Gastrocnemius medialis (tissue), 4 donors: Measurements from ENCODE around the gene BRWD1. TPM values are rescaled to one million over a fixed set of nuclear protein-coding genes. Genes with fewer than 3 reads are reported as not detected.

Experiments
- ATAC-seq, 2 donors: fragments of 150-250 bp; one replicate each; pipeline ENCODE4 v1.9.1; 2016
- DNase-seq, 2 donors: peaks; one replicate each; pipeline ENCODE4 v3.0.0-alpha.2; 2019
- H3K27ac ChIP-seq, 4 donors: fragments of 200-600 bp; sonication (generic); 1 replicate in 1 of 4; 2 replicates in 3 of 4; pipeline ENCODE4 v1.5.1; 2016 to 2018; ENCODE audit warnings: mild to moderate bottlenecking in 2 of 4, moderate library complexity in 1 of 4
- H3K27me3 ChIP-seq, 3 donors: fragments of 200-600 bp; sonication (generic) in 2 of 3; 1 replicate in 1 of 3; 2 replicates in 2 of 3; pipeline versions ENCODE4 v1.5.1 to v1.6.0; 2016 to 2019; ENCODE audit warnings: mild to moderate bottlenecking in 1 of 3, moderate library complexity in 1 of 3
- H3K36me3 ChIP-seq, 2 donors: fragments of 200-600 bp; sonication (generic) in 1 of 2; one replicate each; pipeline ENCODE4 v1.5.1; 2017 to 2018
- H3K4me1 ChIP-seq, 2 donors: fragments of 200-600 bp; sonication (generic) in 1 of 2; one replicate each; pipeline ENCODE4 v1.5.1; 2016 to 2017; ENCODE audit warnings: mild to moderate bottlenecking in 2 of 2
- H3K4me3 ChIP-seq, 4 donors: fragments of 200-600 bp; sonication (generic) in 3 of 4; 1 replicate in 1 of 4; 2 replicates in 3 of 4; pipeline ENCODE4 v1.5.1; 2016 to 2019; ENCODE audit warnings: mild to moderate bottlenecking in 2 of 4
- H3K9me3 ChIP-seq, 3 donors: fragments of 200-600 bp; sonication (generic) in 2 of 3; 1 replicate in 1 of 3; 2 replicates in 2 of 3; pipeline ENCODE4 v1.5.1; 2016 to 2019
- CTCF ChIP-seq, 5 experiments: fragments of 450-650 bp in 3 of 5; fragments of 200-600 bp in 2 of 5; sonication (generic) in 2 of 5; IDR thresholded peaks in 4 of 5; conservative IDR thresholded peaks in 1 of 5; 1 replicate in 4 of 5; 2 replicates in 1 of 5; pipeline ENCODE4 v1.5.1; 2016 to 2019; ENCODE audit warnings: antibody characterized with exemption in 5 of 5, mild to moderate bottlenecking in 3 of 5, moderate library complexity in 3 of 5
- POLR2A ChIP-seq, 2 donors: fragments of 450-650 bp; IDR thresholded peaks; one replicate each; pipeline ENCODE4 v1.6.1; 2017; ENCODE audit warnings: antibody characterized with exemption in 2 of 2, mild to moderate bottlenecking in 2 of 2, moderate library complexity in 2 of 2
- in situ Hi-C, 4 donors: fragments of 200-750 bp; cut with MboI; loops; one replicate each; pipeline versions ENCODE4 v1.15.0 to v1.8.0; 2017; ENCODE audit warnings: low sequenced_read_pairs in 4 of 4
- intact Hi-C: fragments of 100-400 bp; cut with DNase I; formaldehyde crosslinking; loops from one replicate; pipeline ENCODE4 v1.15.1; 2023; ENCODE audit warnings: low total_unique reads
- total RNA-seq, 4 donors: library from RNA; depleted of rRNA; stranded (reverse); fragments of >200 nt; gene quantifications; one replicate each; pipeline versions ENCODE4 v1.1.0 to v1.2.3, GENCODE V29; 2016

The BRWD1 gene
- total RNA-seq, 4 donors from 2014 or later: 42.2 to 65.7 (median 50.4) TPM

GRCh38 chr21:39178421-39178820 lies 135.0 kb downstream of the BRWD1 start:
- ATAC-seq (no peak), DNase-seq (no peak)

GRCh38 chr21:39176271-39176709 lies 137.1 kb downstream of the BRWD1 start:
- Histone ChIP-seq H3K9me3 (no peaks in the 10 kb centered on the region), H3K27me3 (no peaks in the 10 kb centered on the region), H3K4me3 (no peak overlapping the region), H3K27ac (peak overlapping the region in 3 of 4 donors; percentile 12 to 23 (median 21)), H3K36me3 (peaks cover 0 to 24% of the 10 kb centered on the region in 2 donors), H3K4me1 (peaks cover 0 to 18% of the 10 kb centered on the region in 2 donors)
- DNase-seq (no peak), ATAC-seq (peak; percentile 9 to 63)
- TF ChIP-seq POLR2A (IDR thresholded peaks at IDR 0.05) (no peak), CTCF (IDR thresholded peaks at IDR 0.05 in 4 of 5, conservative IDR thresholded peaks at IDR 0.05 in 1 of 5) (no peak)
- intact Hi-C loops: no loop called here
- in situ Hi-C loops: loop anchor here in 2 of 4 donors (25.0 kb wide), 1 partner anchor 211 kb away; a partner anchor contains a TSS

More at GRCh38 chr21:39178421-39178820, 135.0 kb downstream of the BRWD1 start:
- no peak overlapping the region for H3K4me3 ChIP-seq
- no peaks in the 10 kb centered on the region for H3K27me3 ChIP-seq
- intact Hi-C loops: no loop called here
- no peaks in the 10 kb centered on the region for H3K9me3 ChIP-seq
- H3K36me3 ChIP-seq: peaks cover 0 to 24% of the 10 kb centered on the region in 2 donors
- TF ChIP-seq CTCF (IDR thresholded peaks at IDR 0.05 in 4 of 5, conservative IDR thresholded peaks at IDR 0.05 in 1 of 5): no peak
- no peak for TF ChIP-seq POLR2A (IDR thresholded peaks at IDR 0.05)
- in situ Hi-C loops: loop anchor here in 2 of 4 donors (25.0 kb wide), 1 partner anchor 209 kb away; a partner anchor contains a TSS
- peaks cover 4 to 26% of the 10 kb centered on the region in 2 donors for H3K4me1 ChIP-seq
- H3K27ac ChIP-seq: no peak overlapping the region

- Histone ChIP-seq H3K27me3 (no peaks in the 10 kb centered on the region), H3K4me3 (no peak overlapping the region), H3K27ac (peak overlapping the region in 3 of 4 donors; percentile 12 to 21 (median 20)), H3K4me1 (peaks cover 0 to 18% of the 10 kb centered on the region in 2 donors), H3K36me3 (peaks cover 0 to 24% of the 10 kb centered on the region in 2 donors), H3K9me3 (no peaks in the 10 kb centered on the region)
- DNase-seq (no peak), ATAC-seq (no peak)
- TF ChIP-seq CTCF (IDR thresholded peaks at IDR 0.05 in 4 of 5, conservative IDR thresholded peaks at IDR 0.05 in 1 of 5) (no peak), POLR2A (IDR thresholded peaks at IDR 0.05) (no peak)
- in situ Hi-C loops: loop anchor here in 2 of 4 donors (25.0 kb wide), 1 partner anchor 212 kb away; a partner anchor contains a TSS
- intact Hi-C loops: no loop called here
These were observed 137.8 kb downstream of the BRWD1 start for GRCh38 chr21:39175665-39176064.

- in situ Hi-C loops (loop anchor here in 2 of 4 donors (25.0 kb wide), 1 partner anchor 212 kb away; a partner anchor contains a TSS), intact Hi-C loops (no loop called here)
- no peak overlapping the region for H3K4me3 ChIP-seq
- no peak for TF ChIP-seq POLR2A (IDR thresholded peaks at IDR 0.05)
- peak in 4 of 5 experiments; percentile 9 to 54 (median 20) for TF ChIP-seq CTCF (IDR thresholded peaks at IDR 0.05 in 4 of 5, conservative IDR thresholded peaks at IDR 0.05 in 1 of 5)
- no peaks in the 10 kb centered on the region for H3K27me3 ChIP-seq
- H3K27ac ChIP-seq: peak overlapping the region in 1 of 4 donors; percentile 12
- peaks cover 0 to 18% of the 10 kb centered on the region in 2 donors for H3K4me1 ChIP-seq
- DNase-seq (no peak), ATAC-seq (no peak)
- no peaks in the 10 kb centered on the region for H3K9me3 ChIP-seq
- peaks cover 0 to 21% of the 10 kb centered on the region in 2 donors for H3K36me3 ChIP-seq
These were observed 138.3 kb downstream of the BRWD1 start for GRCh38 chr21:39175154-39175553.
